GM12892 (cell line): ENCODE measurements around the gene RREB1.

Source experiments
- DNase-seq: peaks from one replicate; pipeline ENCODE4 v3.0.0; 2011; ENCODE audit not compliant: insufficient read length
- FAIRE-seq: peaks from 2 replicates; lab custom pipeline; 2011; peaks lifted over from hg19 to GRCh38; lab: Jason Lieb, UNC
- POLR2A ChIP-seq: IDR thresholded peaks from 2 replicates; pipeline ENCODE4 v1.6.1; 2011; ENCODE audit warnings: low read depth, low read length, control low read depth
- POLR2AphosphoS5 ChIP-seq: IDR thresholded peaks from 2 replicates; pipeline ENCODE4 v1.6.1; 2011; ENCODE audit warnings: low read depth, low read length, control low read depth
- TAF1 ChIP-seq: IDR thresholded peaks from 2 replicates; pipeline ENCODE4 v1.6.1; 2011; ENCODE audit warnings: low read depth, mild to moderate bottlenecking, control low read depth, low read length, borderline replicate concordance

The RREB1 gene

DNA sequence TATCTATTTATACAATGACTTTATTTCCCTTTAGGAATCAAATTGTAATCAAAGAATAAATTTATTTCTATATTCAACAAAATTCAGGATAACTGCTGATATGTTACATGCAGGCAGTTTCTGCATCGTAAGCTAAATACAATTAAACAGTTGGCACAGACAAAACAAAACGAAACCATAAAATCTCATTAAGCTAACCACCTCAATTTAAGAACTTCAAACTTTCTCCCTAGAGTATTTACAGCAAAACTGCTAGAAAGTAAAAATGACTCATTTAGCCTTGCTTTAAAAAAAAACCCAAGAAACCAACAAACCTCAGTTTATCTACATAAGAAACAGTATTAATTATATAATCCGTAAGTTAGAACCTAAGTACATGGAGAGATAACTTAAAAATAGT lies 188.2 kb downstream of the RREB1 start:
- DNase-seq (no peak), FAIRE-seq (no peak)
- no peak for TF ChIP-seq POLR2A
- TF ChIP-seq POLR2AphosphoS5: no peak
- TF ChIP-seq TAF1: no peak

DNA sequence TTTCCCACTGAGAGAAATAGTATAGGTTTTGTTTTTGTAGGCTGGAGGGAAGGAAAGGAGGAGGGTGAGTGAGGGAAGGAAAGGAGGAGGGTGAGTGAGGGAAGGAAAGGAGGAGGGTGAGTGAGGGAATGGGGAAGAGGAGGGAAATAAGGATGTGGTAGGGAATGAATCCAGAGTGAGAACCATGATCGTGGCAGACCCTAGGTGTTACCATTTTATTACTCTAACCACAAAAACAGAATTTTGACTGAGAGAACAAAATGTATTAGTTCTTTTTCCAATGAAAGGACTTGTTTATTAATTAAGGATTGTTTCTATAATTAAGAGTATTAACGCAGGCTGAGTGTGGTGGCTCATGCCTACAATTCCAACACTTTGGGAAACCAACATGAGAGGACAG lies 188.8 kb downstream of the RREB1 start:
- TF ChIP-seq POLR2A: no peak
- TF ChIP-seq TAF1: no peak
- TF ChIP-seq POLR2AphosphoS5: no peak
- FAIRE-seq (no peak), DNase-seq (no peak)

DNA sequence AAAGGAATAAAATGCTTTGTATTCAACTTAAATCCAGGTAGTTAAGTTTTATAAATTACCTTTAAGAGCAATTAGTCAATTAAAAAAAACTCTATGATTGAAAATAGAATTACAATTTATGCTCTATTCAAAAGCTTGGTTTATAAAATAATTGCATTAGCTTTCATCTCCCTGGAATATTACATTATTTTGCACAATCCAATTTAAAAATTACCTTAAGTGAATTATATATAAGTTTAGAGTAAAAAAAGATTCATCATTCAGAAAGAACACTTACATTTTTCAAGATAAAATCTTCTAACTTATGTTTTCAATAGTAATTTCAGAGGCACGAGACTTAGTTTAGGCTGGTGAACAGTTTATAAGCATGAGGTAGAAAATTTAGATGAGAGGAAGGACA lies 190.4 kb downstream of the RREB1 start:
- TF ChIP-seq TAF1 (no peak), POLR2AphosphoS5 (no peak), POLR2A (no peak)
- DNase-seq (no peak), FAIRE-seq (no peak)

DNA sequence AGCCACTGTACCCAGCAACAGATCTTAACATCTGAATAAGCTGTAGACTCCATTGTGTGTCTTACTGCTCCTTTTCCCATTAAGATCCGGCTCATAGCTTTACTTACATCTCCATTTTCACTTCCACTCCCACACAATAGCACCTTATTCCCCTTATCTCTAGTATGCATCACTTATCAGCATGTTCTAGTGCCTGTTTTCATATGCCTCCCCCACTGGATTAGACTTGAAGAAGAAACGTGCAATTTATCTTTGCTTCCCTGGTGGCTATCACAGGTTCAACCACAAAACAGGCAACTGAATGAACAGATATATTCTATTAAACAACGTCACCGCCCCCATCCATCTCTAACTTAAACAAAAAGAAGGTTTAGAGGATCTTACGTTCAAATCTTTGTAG lies 193.2 kb downstream of the RREB1 start:
- DNase-seq (no peak), FAIRE-seq (no peak)
- TF ChIP-seq POLR2A (no peak), POLR2AphosphoS5 (no peak), TAF1 (no peak)
